Measurements from ENCODE around the gene OSBPL10.
"Not testable (repeated sequence)": the region's sequence is repeated elsewhere in the genome, so short reads cannot be mapped to it uniquely, and the experiment has no call there.

OSBPL10 gene

DNA sequence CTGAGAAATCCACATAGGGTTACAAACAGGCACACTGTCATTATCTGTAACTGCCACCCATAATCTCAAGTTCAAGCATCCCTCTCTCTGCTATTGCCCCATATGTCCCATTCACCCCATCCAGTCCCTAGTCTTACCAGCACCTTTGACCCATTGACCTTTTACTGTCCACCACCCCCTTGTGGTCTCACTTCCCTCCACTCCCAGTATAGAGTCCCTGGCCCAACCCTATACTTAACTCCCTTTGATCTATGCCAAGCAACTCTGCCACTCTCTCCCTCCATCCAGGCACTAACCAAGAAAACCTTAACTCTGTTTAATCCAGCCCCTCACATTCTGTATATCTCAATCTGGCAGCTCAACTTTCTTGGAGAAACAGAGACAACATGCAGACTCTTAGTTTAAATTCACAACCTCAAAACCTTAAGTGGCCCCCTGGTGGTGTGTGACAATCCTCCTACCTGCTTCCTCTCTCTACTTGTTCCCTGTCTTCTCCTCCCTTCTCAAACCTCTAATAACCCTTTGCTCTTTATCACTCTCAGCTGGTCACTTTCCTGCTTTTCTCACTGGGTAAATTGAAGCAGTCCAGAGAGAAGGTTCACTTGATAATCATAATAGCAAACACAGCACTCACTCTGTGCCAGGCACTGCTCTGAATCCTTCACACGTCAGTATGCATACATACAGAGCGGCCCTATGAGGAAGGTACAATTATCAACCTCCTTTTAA lies 285.6 kb downstream of the OSBPL10 start:
- peak; percentile 9 for DNase-seq

DNA sequence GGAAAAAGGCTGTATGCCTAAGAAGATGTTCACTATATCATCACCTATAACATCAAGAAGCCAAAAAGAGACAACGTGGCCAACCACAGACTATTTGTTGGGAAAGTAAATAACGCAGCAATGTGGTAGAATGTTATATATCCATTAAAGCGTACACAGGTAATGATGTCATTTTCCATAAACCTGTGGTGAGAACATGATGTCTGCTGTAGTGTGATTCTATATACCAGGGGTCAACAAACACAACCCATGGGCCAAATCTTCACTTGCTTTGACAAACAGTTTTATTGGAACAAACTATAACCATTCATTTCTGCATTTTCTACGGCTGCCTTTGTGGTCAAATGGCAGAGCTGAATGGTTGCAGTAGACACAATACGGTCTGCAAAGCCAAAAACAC lies 287.7 kb downstream of the OSBPL10 start:
- DNase-seq: no peak

DNA sequence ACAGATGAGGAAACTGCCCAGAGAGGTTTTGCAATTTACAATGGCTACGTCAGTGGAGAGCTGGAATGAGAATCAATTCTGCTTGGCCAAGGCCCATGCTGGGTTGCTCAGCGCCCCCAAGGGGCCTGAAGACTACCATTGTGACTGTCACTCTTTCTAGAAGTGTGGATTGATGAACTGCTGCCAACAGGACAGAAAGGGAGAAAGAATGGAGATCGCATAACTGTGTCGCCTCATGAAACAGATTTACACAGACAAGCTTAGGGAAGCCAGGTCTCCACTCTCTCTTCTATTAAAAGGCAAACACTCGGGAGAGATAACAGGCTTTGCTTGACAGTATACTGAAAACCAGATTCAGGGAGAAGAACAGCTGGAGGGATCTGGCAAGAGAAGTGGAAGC lies 288.3 kb downstream of the OSBPL10 start:
- no peak for DNase-seq

DNA sequence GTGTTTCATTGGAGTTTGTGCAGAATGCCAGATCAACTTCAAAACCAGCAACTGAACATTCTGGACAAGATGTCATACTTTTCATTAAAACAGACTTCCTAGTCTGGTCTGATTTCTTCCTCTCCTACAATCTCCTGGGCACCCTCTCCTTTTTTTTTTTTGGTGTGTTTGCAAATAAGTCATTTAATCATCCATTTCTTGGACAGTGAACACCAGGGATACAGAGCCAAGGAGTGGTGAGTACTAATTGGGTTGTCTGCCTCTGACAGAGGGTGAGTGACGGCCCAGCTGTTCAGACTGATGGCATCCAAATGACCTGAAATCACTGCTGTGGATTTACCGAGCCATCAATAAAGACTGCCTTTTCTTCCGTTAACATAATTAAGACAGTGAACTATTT lies 290.3 kb downstream of the OSBPL10 start:
- no peak for DNase-seq

DNA sequence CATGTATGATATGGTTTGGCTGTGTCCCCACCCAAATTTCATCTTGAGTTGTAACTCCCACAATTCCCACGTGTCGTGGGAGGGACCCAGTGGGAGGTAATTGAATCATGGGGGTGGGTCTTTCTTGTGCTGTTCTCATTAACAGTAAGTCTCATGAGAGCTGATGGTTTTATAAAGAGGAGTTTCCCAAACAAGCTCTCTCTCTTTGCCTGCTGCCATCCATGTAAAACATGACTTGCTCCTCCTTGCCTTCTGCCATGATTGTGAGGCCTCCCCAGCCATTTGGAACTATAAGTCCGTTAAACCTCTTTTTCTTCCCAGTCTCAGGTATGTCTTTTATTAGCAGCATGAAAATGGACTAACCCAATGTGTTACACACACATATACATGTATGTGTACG lies 291.5 kb downstream of the OSBPL10 start:
- not testable (repeated sequence) for DNase-seq

DNA sequence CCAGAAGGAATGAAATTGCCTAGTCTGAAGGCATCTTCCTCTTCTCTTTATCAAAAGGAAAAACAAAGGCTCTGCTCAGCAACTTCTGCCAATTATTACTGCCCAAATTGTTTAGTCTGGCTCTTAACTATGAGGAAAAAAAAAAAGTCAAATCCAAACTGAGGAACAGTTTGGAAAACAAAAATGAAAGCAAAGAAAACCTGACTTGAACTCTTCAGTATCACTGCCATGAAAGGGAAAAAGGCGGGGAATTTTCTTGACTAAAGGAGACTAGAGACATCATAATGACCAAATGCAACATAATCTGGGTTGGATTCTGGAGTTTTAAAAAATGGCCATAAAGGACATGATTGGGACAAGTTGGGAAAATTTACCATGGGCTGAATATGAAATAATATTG lies 292.1 kb downstream of the OSBPL10 start:
- no peak for DNase-seq

DNA sequence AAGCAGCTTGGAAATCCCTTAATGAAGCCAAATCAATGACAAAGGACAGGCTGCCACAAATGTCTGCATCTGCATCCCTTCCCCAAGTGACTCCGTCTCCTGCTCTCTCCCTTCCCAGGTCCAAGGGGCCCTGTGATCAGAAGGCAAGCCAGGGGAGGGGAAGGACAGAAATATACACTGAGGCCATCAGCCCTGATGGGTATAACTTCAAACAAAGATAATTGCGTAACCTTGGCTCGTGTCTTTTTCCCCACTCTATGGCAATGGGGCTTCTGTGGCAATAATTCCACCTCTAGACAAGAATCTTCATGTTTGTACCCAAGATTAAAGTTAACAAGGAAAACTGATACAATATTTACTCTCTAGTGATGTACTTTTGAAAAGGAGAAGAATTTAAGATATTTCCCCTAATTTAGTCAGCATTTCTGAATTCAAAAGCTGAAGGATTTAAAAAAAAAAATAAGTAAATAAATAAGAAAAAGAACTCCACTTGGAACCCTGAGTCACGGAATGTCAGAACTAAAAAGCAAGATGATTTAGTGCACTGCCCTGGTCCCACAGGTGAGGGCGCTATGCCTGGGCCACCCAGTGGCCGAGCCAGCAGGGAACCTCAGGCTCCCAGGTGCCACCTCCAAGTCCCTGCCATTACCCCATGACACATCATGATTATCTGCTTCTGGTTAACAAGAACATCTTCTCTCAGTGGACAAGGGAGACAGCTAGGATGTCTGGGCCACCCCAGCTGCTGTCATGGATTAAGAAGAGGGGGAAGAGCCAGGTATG lies 293.9 kb downstream of the OSBPL10 start:
- no peak for DNase-seq

DNA sequence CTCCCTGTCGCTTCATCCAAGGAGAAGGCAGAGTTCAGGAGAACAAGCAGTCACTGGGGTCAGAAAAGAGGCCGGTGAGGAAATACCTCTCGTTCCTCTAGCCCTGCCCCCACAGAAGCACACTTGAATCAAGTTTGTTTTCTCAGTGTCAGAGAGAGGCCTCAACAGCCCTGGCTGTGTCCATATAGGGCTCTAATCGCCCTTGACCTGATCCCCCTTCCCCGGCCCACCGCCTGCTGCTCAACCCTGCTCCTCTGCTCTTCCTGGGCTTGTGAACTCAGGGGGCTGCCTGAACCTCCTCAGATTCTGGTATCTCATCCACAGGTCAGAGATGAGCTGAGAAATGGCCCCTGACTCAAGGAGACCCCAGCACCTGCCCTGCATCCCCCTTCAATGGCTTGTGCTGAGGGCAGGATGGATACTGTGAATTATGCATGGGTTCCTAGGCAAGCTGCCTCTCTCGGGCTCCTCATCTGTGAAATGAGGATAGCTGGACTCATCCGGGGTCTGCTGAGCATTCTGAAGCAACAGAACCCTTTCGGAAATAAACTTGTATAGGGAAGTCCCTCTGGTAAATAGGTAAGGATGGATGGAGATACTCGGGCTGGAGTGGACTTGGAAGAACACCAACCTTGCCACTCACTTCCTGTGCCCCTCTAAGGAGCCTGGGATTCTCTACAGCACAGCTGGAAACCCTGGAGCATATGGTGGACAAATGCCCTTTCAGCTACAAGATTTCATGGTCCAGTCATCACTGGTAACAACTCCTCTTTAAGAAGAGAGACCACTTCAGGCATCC lies 300.8 kb downstream of the OSBPL10 start:
- DNase-seq: no peak

DNA sequence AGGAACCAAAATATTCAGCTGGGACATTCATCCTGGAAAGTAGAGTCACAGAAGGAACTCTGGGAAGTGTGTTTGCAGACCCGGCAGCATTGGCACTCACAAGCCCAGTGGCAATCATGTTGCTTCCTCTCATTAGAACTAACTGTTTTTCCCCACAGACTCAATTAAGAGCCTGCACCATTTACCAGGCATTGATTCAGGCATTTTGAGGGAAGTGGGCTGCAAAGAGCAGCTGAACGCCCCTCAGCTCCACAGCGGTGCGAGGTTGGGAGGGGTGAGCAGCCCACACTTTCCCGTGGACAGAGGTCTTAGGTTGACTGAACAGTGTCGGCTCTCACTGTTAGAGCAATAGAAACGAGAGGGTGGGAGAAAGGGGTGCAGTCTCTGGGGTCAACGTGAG lies 304.5 kb downstream of the OSBPL10 start:
- DNase-seq: no peak

DNA sequence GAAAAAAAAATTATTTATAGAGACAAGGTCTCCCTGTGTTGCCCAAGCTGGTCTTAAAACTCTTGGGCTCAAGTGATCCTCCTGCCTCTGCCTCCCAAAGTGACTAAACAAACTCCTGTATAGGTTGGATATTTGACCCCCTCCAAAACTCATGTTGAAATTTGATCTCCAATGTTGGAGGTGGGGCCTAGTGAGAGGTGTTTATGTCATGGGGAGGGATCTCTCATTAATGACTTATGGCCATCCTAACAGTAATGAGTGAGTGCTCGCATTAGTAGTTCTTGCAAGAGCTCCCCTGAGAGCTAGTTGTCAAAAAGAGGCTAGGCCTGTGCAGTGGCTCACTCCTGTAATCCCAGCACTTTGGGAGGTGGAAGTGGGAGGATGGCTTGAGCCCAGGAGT lies 307.1 kb downstream of the OSBPL10 start:
- DNase-seq: no peak

DNA sequence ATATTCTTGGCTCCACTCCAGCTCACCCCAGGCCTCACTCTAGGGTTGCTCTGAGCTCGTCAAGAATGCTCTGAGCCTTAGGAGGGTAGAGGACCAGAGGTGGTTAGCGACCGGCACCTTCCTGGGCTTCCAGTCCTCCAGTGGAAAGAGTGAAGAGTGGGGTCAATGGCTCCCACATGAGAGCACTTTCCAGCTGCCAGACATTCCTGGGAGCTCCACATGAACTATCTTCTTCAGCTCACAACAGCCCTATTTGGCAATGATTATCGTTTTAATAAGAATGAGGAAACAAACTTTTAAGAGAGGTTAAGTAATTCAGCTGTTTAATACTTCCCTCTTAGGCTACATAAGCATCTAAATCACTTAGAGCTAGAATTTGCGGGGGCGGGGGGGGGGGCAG lies 309.1 kb downstream of the OSBPL10 start:
- DNase-seq: peak; percentile 2

DNA sequence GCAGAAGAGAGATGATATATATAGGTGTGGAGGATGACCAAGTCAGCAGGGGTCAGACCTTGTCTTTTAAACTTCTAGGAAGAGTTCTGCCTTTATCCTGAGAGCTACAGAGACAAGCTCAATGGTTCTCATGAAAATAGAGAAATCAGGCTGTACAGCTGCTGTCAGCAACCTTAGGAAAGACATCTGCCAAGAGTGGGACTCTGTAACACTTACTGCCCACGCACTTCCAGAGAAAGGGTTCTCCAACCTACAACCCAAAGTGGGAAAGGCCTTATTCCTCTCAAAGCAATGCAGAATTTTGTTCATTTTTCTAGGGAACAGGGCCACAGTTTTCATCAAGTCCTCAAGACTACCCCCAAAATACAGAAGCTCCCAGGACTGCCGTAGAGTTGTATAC lies 309.6 kb downstream of the OSBPL10 start:
- DNase-seq: no peak

DNA sequence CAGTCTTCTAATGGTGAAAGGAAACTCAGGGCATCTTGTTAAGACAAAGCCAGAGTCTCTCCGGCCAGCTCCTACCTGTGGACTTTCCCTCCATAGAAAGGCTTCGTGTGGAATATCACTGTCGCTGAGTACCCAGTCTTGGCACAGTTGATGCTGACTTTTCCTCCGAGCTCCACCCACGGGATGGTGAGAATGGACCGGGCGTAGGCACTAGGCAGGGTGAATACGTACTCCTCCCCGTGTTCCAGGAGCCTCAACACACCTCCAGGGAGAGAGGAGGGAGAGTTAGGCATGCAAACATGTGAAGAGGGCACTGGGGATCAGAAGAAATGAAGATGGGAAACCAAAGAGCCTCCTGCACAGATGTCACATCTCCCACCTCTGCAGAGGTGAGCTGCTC lies 310.3 kb downstream of the OSBPL10 start:
- DNase-seq: no peak

DNA sequence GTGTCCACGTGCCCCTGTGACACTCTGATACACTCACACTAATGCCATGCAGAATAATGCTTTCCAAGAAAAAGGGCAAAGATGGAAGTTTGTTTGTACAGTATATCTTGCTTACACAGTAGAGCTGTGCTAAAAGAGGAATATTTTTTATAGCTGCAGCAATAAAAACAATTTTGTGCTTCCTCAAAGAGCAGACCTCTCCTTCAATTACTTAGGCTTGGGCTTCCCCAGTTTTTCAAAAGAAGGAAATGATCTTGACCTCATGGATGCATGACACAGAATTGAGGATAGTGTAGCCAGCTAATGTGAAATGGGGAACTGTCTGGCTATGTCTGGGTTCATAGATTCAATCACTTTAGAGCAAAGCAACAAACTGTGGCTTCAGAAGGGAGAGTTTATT lies 310.9 kb downstream of the OSBPL10 start:
- no peak for DNase-seq

DNA sequence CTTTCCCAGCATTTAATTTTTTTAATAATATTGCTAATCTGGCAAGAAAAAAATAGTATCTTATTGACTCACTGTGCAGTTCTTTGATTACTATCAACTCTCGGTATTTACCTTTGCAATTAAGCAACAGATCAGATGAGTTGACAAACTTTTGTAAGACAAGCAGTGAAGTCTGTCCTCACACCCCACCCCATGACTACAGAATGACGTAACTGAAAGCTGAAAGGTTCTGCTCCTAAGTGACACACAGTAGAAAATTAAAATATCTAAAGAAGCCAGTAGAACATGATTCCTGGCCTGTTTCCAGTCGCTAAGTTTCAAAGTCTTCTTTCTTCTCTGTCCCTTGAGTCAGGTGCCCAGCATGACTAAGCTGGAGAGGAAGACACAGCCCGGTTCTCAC lies 312.8 kb downstream of the OSBPL10 start:
- DNase-seq: no peak

DNA sequence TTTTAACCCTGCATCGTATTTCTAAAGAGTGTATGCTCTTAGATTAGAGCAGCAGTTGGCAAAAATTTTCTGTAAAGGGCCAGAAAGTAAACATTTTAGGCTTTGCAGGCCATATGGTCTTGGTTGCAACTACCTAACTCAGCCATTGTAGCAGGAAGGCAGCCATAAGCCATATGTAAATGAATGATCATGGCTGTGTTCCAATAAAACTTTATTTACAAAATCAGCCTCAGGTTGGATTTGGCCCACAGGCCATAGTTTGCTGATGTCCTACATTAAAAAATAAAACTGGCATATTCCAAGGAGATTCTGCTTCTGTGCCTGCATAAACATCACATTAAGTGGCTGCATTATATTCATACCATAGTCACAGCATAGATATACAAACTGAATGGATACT lies 313.5 kb downstream of the OSBPL10 start:
- no peak for DNase-seq

DNA sequence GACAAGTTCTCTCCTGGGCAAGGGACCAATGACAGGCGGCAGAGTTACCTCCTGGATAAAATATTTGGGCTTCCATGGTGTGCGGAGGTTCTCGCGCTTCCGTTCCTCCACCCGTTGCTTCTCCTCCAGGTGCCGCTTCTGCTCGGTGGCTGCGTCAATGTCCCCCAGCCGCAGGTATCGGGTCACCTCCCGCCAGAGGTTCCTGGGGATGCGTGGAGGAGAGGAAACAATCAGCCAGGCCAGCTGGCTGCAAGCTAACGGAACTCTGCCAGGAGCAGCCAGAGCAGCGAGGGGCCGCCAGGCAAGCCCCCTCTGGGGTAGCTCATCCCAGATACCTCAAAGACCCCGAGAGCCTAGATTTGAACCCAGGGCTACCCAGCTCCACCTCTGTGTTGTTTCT lies 317.0 kb downstream of the OSBPL10 start:
- no peak for DNase-seq

DNA sequence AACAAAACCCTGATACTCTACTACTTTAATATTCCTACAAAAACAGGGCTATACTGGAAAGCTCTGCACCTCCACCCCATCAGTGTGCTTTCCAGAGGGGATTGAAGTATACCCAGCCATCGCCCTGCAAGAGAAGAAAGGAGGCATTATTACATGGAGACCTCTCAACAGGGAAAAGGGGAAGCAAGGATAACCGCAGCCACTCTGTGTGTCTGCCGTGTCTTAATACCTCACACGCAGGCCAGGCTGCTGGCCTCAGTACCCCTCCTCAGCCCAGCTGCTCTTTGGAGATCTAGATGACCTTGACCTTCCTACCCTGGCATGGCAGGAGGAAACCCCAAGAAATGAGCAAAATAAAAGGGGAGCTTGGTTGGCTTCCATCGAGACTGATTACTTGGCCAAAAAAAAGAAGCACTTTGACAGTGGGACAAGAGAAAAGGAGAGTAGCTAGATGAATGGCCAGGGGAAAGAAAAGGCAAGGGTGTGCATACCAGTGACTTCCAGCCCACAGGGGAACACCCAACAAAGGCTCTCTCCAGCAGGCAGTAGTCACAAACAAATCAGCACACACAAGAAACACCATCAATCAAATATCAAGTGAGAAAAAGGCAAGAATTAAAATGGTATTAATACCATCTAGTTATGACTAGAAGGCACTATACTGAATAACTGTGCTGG lies 318.9 kb downstream of the OSBPL10 start:
- DNase-seq: no peak

DNA sequence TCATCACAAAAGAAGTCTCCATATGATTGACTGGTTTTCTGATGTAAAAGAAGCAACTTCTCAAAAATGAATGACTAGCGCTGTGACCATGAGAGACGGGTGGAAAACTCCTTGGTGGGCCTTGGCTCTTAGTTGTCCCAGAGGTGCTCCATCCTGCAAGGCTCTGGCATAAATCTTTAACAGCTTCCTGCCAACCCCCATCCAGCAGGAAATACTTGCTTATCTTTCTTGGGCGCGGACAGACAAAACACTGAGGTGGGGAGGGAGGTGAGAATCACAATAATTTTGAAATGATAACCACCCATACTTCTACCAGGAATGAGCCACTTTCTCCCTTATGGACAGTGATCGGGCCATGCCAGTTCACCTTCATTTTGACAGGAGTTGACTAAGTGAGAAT lies 319.8 kb downstream of the OSBPL10 start:
- no peak for DNase-seq

DNA sequence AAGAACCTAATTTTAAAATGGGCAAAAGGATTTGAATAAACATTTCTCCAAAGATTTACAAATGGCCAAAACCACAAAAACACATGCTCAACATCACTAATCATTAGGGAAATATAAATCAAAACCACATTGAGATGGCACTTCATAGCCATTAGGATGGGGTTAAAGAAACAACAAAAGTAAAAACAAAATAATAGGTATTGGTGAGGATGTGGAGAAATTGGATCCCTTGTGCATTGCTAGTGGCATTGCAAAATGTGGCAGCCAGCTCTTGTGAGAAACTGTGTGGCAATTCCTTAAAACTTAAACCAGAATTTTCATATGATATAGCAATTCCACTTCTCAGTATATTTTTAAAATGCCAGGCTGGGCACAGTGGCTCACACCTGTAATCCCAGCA lies 321.8 kb downstream of the OSBPL10 start:
- no peak for DNase-seq

DNA sequence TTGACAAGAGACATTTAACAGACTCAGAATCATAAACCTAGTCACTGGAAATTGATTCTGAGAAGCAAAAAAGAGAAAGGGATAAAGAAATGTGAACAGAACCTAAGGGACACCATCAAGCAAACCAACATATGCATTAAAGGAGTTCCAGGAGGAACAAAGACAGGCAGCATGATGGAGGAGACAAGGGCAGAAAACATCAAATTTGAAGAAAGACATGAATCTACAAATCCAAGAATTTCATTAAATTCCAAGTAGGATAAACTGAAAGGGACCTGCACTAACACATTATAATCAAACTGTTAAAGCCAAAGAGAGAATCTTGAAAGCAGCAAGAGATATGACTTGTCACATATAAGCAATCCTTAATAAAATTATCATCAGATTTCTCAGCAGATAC lies 326.1 kb downstream of the OSBPL10 start:
- DNase-seq: no peak

DNA sequence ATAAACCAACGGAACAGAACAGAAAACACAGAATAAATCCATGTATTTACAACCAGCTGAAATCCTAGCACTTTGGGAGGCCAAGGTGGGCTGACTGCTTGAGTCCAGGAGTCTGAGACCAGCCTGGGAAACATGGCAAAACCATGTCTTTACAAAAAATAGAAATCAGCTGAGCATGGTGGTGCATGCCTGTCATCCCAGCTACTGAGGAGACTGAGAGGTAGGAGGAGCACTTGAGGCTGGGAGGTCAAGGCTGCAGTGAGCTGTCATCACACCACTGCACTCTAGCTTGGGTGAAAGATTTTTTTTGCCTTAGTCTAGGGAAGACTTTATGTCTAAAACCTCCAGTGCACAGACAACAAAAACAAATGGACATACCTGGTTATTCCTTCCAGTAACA lies 327.6 kb downstream of the OSBPL10 start:
- no peak for DNase-seq

DNA sequence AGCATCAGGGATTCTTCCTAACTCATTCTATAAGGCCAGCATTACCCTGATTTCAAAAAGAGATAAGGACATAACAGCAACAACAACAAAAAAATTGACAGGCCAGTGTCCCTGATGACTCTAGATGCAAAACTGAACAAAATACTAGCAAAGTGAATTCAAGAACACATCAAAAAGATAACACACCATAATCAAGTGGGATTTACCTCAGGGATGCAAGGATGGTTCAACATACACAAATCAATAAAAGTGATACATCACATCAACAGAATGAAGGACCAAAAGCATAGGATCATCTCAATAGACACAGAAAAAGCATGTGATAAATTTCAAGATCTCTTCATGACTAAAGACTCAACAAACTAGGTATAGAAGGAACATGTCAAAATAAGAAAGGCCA lies 328.8 kb downstream of the OSBPL10 start:
- no peak for DNase-seq

Measured in NCI-H69 (cell line).